Effector memory CD4-positive, alpha-beta T cell (primary cell): ENCODE measurements around the gene MIA2.

Experiments used
- DNase-seq, 3 donors: peaks; one replicate each; pipeline ENCODE4 v3.0.0-alpha.2; 2020
- H3K27ac ChIP-seq: 2 replicates; pipeline ENCODE4 v1.7.0; 2013; ENCODE audit warnings: mild to moderate bottlenecking, low read length, moderate library complexity; ENCODE audit not compliant: insufficient read depth, poor library complexity, severe bottlenecking
- H3K27me3 ChIP-seq: replicated peaks from 2 replicates; pipeline ENCODE4 v1.7.0; 2013; ENCODE audit warnings: mild to moderate bottlenecking, low read length; ENCODE audit not compliant: insufficient read depth, control insufficient read depth, poor library complexity, severe bottlenecking
- H3K36me3 ChIP-seq: 2 replicates; pipeline ENCODE4 v1.7.0; 2013; ENCODE audit warnings: mild to moderate bottlenecking, low read length, moderate library complexity; ENCODE audit not compliant: control insufficient read depth, insufficient read depth
- H3K4me1 ChIP-seq: 2 replicates; pipeline ENCODE4 v1.7.0; 2013; ENCODE audit warnings: low read length, mild to moderate bottlenecking; ENCODE audit not compliant: control insufficient read depth, insufficient read depth, poor library complexity, severe bottlenecking
- H3K4me3 ChIP-seq: 2 replicates; pipeline ENCODE4 v1.7.0; 2013; ENCODE audit warnings: low read length, low read depth, mild to moderate bottlenecking; ENCODE audit not compliant: insufficient read depth, poor library complexity, severe bottlenecking
- H3K9me3 ChIP-seq: 2 replicates; pipeline ENCODE4 v1.7.0; 2013; ENCODE audit warnings: mild to moderate bottlenecking, low read length, moderate library complexity; ENCODE audit not compliant: control insufficient read depth

The MIA2 gene

DNA sequence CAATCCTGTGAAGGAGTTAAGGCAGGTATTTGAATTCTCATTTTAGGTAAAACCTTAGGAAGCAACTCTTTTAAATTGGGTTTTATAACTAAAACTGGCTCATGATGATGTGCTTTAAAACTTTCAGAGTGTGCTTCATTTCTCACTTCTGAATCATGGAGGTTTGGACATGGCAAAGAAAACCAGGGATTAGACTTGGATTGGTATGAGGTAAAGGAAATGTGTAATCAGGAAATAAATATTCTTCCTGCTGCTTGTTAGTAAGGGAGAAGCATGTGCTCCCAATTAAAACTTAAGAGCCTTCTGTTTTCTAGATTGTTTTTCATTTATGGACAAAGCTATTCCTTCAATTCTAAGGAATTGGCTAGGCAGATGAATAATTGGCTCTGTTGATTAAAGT, 141.1 kb downstream of the MIA2 start:
- no peak for DNase-seq

GRCh38 chr14:39376667-39377403, 143.1 kb downstream of the MIA2 start:
- no peak for DNase-seq
- Histone ChIP-seq H3K9me3 (no peaks in the 10 kb centered on the region), H3K27ac (no peak overlapping the region)

More for the DNA sequence above, 141.1 kb downstream of the MIA2 start:
- no peak overlapping the region for H3K27ac ChIP-seq
- no peaks in the 10 kb centered on the region for H3K4me1 ChIP-seq
- no peaks in the 10 kb centered on the region for H3K9me3 ChIP-seq
- H3K36me3 ChIP-seq, result peaks cover 4% of the 10 kb centered on the region
- no peaks in the 10 kb centered on the region for H3K27me3 ChIP-seq
- H3K4me3 ChIP-seq, result no peak overlapping the region

GRCh38 chr14:39381366-39381765, 147.7 kb downstream of the MIA2 start:
- no peak overlapping the region for H3K27ac ChIP-seq
- no peaks in the 10 kb centered on the region for H3K27me3 ChIP-seq
- no peaks in the 10 kb centered on the region for H3K9me3 ChIP-seq
- no peak overlapping the region for H3K4me3 ChIP-seq
- DNase-seq, result no peak
- no peaks in the 10 kb centered on the region for H3K36me3 ChIP-seq
- no peaks in the 10 kb centered on the region for H3K4me1 ChIP-seq

More at GRCh38 chr14:39376667-39377403, 143.1 kb downstream of the MIA2 start:
- Histone ChIP-seq H3K4me3 (no peak overlapping the region), H3K27me3 (no peaks in the 10 kb centered on the region), H3K36me3 (no peaks in the 10 kb centered on the region), H3K4me1 (no peaks in the 10 kb centered on the region)

GRCh38 chr14:39382463-39382862, 148.7 kb downstream of the MIA2 start:
- DNase-seq, result no peak
- Histone ChIP-seq H3K4me3 (no peak overlapping the region), H3K4me1 (no peaks in the 10 kb centered on the region), H3K27me3 (no peaks in the 10 kb centered on the region), H3K36me3 (no peaks in the 10 kb centered on the region), H3K9me3 (no peaks in the 10 kb centered on the region), H3K27ac (no peak overlapping the region)

GRCh38 chr14:39383026-39383660, 149.4 kb downstream of the MIA2 start:
- no peaks in the 10 kb centered on the region for H3K4me1 ChIP-seq
- no peaks in the 10 kb centered on the region for H3K36me3 ChIP-seq
- H3K9me3 ChIP-seq, result no peaks in the 10 kb centered on the region
- H3K27me3 ChIP-seq, result no peaks in the 10 kb centered on the region
- no peak overlapping the region for H3K27ac ChIP-seq
- no peak overlapping the region for H3K4me3 ChIP-seq
- no peak for DNase-seq

GRCh38 chr14:39383741-39384140, 150.0 kb downstream of the MIA2 start:
- H3K27ac ChIP-seq, result no peak overlapping the region
- H3K4me1 ChIP-seq, result no peaks in the 10 kb centered on the region
- no peak for DNase-seq
- no peaks in the 10 kb centered on the region for H3K9me3 ChIP-seq
- H3K27me3 ChIP-seq, result no peaks in the 10 kb centered on the region
- no peak overlapping the region for H3K4me3 ChIP-seq
- no peaks in the 10 kb centered on the region for H3K36me3 ChIP-seq

GRCh38 chr14:39384177-39384576, 150.5 kb downstream of the MIA2 start:
- H3K4me1 ChIP-seq, result no peaks in the 10 kb centered on the region
- no peaks in the 10 kb centered on the region for H3K9me3 ChIP-seq
- H3K4me3 ChIP-seq, result no peak overlapping the region
- H3K27me3 ChIP-seq, result no peaks in the 10 kb centered on the region
- no peaks in the 10 kb centered on the region for H3K36me3 ChIP-seq
- DNase-seq, result no peak
- H3K27ac ChIP-seq, result no peak overlapping the region

DNA sequence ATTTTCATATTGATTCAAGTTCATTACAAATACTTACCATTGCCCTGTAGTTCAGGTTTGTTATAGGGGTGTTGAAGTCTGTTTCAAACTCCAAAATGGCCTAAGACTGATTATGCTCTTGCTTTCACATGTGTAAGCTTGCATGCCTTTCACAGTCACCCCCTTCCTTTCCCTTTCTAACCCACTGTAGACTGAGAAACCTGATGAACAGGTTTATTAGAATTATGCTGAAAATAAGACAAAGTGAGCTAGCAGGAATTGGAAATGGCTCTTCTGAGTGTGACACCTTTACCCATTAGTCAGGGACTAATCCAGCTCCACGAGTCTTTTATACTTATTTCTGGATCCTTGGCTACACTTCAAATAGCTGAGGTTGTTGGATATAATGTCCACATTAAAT, 159.6 kb downstream of the MIA2 start:
- Histone ChIP-seq H3K27ac (no peak overlapping the region), H3K4me1 (no peaks in the 10 kb centered on the region)

DNA sequence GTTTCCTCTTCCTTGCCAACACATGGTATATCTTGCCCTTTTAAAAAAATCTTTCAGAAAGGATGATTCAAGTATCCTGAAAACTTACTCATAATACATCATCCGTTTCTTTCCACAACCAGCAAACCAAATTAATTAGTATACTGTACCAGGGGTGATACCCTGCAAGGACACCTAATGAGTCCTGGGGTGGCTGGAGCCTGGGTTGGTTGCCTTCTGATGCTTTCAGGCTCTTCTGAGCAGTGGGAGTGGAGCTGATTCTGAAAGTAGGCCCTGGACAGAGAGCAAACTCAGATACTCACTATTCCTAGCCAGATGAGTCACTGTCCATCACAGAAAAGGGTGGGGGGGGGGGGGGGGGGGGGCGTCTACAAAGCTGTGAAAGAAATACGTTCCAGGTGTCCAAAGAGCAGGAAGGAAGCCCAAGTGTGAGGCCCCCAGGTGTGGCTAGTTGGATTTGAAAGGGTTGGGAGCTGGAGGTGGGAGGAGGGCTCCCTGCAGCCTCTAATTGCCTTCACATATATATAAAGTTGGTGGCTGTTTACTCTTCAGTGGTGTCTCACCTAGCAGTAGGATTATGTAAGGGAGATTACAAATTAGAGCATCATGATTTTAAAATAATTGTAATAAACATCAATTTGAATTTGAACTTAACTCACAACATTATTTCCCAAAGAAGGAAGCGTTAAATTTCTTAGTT, 162.0 kb downstream of the MIA2 start:
- H3K36me3 ChIP-seq, result peaks cover 45% of the 10 kb centered on the region
- H3K4me3 ChIP-seq, result no peak overlapping the region
- H3K27me3 ChIP-seq, result no peaks in the 10 kb centered on the region
- no peak for DNase-seq
- no peaks in the 10 kb centered on the region for H3K9me3 ChIP-seq
- no peaks in the 10 kb centered on the region for H3K4me1 ChIP-seq
- no peak overlapping the region for H3K27ac ChIP-seq

More for the DNA sequence above, 159.6 kb downstream of the MIA2 start:
- H3K9me3 ChIP-seq, result no peaks in the 10 kb centered on the region
- H3K27me3 ChIP-seq, result no peaks in the 10 kb centered on the region
- H3K4me3 ChIP-seq, result no peak overlapping the region
- peaks cover 23% of the 10 kb centered on the region for H3K36me3 ChIP-seq
- DNase-seq, result no peak

GRCh38 chr14:39396448-39396847, 162.7 kb downstream of the MIA2 start:
- Histone ChIP-seq H3K4me1 (no peaks in the 10 kb centered on the region), H3K36me3 (peaks cover 50% of the 10 kb centered on the region), H3K27ac (no peak overlapping the region), H3K9me3 (no peaks in the 10 kb centered on the region), H3K27me3 (no peaks in the 10 kb centered on the region), H3K4me3 (no peak overlapping the region)
- no peak for DNase-seq
